ENCODE measurements around the gene TVP23C.

DNA sequence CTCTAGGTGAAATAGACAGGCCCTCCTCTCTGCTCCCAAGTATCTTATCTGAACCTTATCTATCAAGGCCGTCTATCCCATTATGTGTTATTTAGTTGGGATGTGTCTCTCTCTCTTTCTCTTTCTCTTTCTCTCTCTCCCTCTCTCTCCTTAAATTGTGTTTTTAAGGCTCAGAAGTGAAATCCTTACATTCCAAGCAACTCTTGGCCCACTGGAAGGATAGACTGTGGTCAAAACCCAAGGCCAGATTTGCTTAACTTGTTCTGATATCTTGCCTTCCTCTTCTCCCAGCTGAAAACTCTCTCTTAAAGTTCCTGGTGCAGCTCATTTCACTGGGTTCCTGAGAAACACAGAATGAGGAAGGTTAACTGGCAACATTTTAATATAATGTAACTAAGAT is 110.5 kb downstream of the TVP23C start:
- TF ChIP-seq L3MBTL2 (conservative IDR thresholded peaks at IDR 0.05) (no peak), FOXA1 (IDR thresholded peaks at IDR 0.05) (no peak), FOXK2 (IDR thresholded peaks at IDR 0.05) (no peak), BHLHE40 (IDR thresholded peaks at IDR 0.05; ENCODE audit: borderline replicate concordance) (no peak), FOXM1 (IDR thresholded peaks at IDR 0.05; ENCODE audit: borderline replicate concordance) (no peak), LEF1 (IDR thresholded peaks at IDR 0.05; ENCODE audit: borderline replicate concordance) (no peak), ARNT (IDR thresholded peaks at IDR 0.05) (no peak), TARDBP (IDR thresholded peaks at IDR 0.05) (no peak)

Measured in HEK293T (cell line).